Activated T-cell treated with anti-CD3 and anti-CD28 coated beads, Interleukin-2, amount 50 U/mL, for 1 hour (primary cell): Measurements from ENCODE around the gene ASB8.
"Not testable (repeated sequence)": the region's sequence is repeated elsewhere in the genome, so short reads cannot be mapped to it uniquely, and the experiment has no call there.

Experiments
- DNase-seq: peaks from one replicate; pipeline ENCODE4 v3.0.0-alpha.2; 2020

The ASB8 gene

DNA sequence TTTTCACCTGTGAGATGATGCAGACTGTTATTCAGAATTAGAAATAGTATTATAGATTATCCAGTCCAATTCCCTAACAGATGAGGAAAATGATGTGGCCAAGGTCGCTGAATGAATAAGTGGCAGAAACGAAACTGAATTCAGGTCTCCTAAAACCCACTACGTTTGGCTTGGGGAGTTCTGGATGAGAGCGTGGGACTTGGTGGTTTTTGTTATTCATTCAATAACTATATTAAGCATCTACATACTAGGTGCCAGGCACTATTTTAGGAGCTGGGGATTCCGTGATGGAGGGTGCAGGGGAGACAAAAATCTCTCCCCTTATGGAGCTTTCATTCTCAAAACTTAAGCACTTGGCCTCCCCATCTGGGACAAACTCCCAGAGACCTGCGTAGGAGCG, 25.3 kb upstream of the ASB8 start:
- DNase-seq = no peak

- DNase-seq = no peak
Measured at GRCh38 chr12:48180857-48181495, 23.7 kb upstream of the ASB8 start.

- DNase-seq = no peak
Measured at GRCh38 chr12:48180424-48180823, 23.1 kb upstream of the ASB8 start.

GRCh38 chr12:48179466-48179865, 22.2 kb upstream of the ASB8 start:
- DNase-seq = no peak

- no peak for DNase-seq
Measured at GRCh38 chr12:48177982-48178381, 20.7 kb upstream of the ASB8 start.

DNA sequence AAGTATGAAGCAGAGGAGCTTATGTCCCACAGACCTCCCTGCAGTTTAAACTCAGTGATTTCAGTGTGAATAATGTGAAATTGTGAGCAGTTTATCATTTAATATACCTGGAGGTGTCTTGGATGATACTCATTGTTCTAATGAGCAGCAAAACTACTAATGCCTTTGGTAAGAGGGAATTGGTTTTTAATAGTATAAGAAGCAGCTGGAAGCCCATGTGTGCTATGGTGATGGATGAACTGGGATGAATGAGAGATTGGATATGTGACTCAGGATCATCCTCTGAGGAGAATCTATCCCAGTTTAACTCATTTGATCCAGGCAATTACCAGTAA, 19.1 kb upstream of the ASB8 start:
- no peak for DNase-seq

DNA sequence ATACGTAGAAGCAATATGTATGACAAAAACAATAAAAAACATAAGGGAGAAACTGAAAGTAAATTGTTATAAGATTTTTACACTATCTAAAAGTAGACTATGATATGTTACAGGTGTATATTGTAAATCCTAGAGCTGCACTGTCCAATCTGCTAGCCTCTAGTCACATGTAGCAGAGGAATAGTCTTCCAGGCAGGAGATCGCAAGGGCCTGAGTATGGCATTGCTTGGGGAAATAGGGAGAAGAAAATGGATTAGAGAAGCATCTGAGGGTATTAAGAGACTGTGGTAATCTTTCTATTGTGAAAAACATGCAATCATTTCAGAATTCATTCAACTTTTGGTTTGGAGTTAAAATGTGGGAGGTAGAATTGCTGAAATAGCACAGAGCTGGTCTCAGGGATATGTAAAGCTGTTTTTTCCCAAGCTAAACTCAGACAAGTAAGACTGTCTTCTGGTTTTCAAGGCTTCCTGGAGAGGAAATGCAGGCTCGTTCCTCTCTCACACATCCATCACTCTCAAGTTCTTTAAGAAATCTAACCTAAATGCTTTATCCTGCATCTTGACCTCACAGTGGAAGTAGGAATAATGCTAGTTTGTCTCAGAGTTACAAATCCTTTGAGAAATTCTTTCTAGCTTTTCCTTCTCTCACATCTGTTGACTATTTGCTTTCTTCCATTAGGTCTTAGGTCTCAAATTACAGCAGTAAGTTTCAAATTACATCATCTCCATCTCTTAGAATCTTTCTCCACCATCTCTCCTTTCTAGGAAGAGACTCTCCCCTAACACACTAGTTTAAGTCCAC, 18.5 kb upstream of the ASB8 start:
- DNase-seq = no peak

- DNase-seq = no peak
Measured at GRCh38 chr12:48169011-48169410, 11.7 kb upstream of the ASB8 start.

DNA sequence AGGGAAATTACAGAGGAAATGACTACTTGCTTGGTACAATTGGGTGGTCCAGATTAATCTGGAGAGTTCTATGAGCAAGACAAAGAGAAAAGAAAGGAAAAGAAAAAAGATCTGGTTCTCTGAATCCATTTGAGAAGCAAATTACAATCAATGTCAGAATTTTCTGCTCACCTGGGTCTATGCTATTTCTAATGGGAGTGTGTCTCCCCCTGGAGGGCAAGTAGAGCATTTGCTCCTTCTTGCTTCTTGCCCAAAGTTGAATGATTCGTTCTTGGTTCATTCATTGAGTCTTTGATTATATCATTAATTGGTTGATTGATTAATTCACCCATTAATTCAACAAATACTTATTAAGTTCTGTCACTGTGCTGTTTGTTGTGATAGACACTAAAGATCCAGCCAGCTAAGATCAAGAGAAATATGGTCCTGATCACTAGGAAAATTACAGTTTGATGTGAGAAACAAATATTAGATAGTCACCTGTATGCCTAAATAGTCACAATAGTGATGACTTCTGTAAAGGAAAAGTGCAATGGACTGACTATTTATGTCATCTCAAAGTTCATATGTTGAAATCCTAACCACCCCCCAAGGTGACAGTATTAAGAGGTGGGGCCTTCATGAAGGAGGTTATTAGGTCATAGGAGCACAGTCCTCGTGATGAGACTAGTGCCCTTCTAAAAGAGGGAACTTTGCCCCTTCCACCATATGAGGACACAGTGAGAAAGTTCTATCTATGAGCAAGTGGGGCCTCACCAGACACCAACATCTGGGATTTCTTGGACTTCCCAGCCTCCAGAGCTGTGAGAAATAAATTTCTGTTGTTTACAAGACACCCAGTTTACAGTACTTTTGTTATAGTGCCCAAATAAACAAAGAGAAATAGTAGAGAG, 8.0 kb upstream of the ASB8 start:
- DNase-seq = no peak

GRCh38 chr12:48164451-48164850, 7.1 kb upstream of the ASB8 start:
- DNase-seq = no peak

DNA sequence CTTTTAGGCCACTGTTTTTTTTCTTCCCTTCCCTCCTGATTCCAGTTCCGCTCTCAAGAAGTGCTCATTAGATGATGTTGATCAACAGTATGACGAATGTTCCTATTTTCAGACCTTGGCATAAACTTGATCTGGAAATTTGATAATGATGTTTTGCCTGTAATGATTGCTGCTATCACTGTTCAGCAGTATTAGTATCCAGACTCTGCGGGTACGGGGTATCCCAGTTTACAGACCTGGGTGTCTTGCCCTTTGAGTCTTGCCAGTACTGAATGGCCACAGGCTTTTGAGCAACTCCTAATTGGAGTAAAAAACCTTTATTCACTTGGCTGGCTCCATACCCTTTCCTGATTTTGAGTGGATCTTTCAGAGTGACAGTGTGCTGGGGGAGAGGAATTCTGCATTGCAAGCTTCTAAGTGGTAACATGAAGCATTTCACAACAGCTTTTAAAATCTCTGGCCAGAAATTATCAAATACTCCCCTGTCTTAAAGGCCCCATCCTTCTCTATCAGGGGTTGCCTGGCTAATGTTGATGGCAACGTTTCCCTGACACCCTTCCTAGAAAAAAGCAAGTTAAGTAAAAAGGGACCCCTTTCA, 5.9 kb upstream of the ASB8 start:
- no peak for DNase-seq

DNA sequence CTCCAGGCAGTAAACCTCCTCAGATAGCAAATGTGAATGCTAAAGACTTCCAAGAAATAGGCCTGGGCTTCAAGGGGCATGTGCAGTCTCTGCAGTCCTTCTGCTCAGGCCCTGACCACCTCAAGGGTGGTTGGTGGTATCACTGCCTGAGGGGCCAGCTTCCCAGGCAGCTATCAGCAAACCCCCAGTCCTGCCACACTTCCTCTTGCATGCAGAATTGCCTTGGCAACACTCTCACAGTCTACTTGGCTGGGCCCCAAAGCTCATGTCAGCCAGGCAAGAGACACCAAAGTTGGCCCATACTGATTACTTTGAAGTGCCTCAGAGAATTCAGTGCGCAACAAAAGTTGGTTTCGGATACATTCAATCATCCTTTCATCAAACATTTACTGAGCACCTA, 3.5 kb upstream of the ASB8 start:
- DNase-seq = no peak

DNA sequence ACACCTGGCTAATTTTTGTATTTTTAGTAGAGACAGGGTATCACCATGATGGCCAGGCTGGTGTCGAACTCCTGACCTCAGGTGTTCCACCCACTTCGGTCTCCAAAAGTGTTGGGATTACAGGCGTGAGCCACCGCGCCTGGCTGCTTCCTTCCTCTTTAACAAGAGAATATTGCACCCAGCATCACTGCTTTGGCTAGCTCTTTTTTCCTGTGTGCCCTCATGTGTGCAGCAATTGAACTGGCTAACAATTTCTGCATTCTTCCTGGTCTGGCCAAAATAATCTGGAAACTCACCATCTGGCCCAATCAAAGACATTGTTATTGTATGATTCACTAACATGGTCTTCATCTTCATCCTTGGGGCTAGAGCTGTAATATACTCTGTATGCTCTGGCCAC, 2.7 kb upstream of the ASB8 start:
- DNase-seq = no peak

DNA sequence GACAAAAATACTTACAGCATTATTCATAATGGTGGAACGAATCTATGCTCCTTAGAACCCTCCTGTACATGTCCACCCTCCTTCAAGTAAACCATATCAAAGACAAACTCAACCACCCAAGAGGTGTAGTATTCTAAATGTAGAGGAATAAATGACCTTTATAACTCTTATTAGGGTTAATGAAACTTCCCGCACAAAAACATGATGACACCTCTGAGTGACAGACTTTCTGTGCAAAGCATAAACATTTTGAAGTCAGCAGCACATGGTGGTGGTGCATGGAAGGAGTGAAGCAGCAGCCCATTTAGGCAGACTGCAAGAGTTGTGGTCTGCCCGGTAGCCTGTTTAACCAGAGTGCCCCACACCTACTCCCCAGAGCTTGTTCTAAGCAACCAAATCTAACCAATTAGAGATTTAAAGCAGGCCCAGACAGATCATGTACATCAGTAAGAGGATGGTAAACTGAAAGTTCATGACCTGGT, 615 bp upstream of the ASB8 start:
- no peak for DNase-seq

DNA sequence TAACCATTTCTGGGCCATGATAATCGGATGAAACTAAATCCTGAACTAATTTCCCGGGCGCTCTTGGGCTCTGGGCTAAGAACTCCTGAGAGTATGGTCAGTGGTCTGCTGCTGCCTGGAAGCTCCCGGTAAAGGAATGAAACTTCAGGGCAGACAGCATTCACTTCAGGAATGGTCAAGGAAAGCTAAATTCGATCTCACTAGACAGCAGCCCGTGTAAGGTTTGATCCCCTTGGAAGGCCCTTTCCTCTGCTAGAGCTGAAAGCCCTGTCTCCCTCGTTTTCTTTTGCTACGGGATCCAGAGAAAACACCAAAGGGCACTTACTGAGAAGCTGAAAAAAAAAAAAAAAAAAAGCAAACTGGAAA, 680 bp downstream of the ASB8 start:
- no peak for DNase-seq

GRCh38 chr12:48155786-48156185, 1.5 kb downstream of the ASB8 start:
- not testable (repeated sequence) for DNase-seq

DNA sequence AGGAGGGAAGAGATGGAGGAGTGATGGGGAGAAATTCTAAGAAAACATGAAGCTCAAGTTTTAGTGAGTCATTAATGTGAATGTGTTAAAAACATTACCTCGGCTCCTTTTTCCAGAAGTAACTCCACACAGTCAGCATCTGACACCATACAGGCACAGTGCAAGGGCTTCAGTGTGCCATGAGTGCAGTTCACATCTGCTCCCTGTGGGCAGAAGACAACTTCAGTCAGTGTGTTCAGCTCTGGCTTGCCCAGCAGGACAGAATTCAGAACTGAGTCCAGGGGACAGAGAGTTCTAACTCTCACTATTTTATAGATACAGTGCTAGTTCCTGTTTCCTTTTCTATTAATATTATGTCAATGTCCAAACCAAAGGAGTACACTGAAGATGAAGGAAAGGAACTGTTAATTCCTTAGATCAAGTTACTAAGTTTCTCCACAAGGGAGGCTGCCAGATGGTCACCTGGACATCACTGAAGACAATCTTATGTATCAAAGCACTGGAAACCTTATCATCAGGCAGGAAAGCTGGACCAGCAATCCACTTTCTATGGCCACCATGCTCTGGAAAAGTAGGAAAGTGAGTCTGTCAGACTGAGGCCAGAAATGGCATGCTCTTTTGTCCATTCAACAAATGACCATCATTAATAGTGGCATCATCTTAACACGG, 6.1 kb downstream of the ASB8 start:
- DNase-seq = no peak

- DNase-seq = no peak
Measured at GRCh38 chr12:48145981-48146380, 11.3 kb downstream of the ASB8 start.

GRCh38 chr12:48143898-48144297, 13.4 kb downstream of the ASB8 start:
- DNase-seq = no peak

GRCh38 chr12:48142818-48143674, 14.3 kb downstream of the ASB8 start:
- no peak for DNase-seq

DNA sequence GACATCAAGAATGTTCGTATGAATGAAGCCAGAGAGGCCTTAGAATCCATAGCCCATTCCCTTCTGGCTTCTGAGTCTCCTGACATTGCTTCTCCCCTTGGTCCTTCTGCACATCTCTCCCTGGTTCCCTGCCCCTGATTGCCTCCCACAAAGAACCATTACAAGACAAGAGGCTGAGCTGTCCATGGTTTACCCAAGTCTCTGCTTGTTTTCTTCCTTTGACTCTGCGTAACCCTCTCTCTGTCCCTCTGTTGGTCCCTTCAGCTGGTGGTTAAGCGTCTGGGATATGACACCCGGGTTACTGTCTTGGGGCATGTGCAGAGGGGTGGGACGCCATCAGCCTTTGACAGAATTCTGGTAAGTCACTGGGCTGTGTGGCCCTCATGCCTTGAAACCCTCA, 22.3 kb downstream of the ASB8 start:
- DNase-seq = no peak

- no peak for DNase-seq
Measured at GRCh38 chr12:48132826-48133225, 24.5 kb downstream of the ASB8 start.
